Osteocyte (in vitro differentiated cells): ENCODE results near the gene SYT7. TPM values are rescaled to one million over a fixed set of nuclear protein-coding genes. Genes with fewer than 3 reads are reported as not detected.

ENCODE experiments used
- DNase-seq: peaks from one replicate; pipeline ENCODE4 v3.0.0; 2021; ENCODE audit warnings: mixed read lengths; ENCODE audit not compliant: unreplicated experiment; ENCODE audit errors: extremely low spot score
- H3K27ac Mint-ChIP-seq: one replicate; pipeline ENCODE4 v1.8.0; 2021; ENCODE audit warnings: mild to moderate bottlenecking, mixed read lengths; ENCODE audit not compliant: unreplicated experiment
- H3K27me3 Mint-ChIP-seq: one replicate; pipeline ENCODE4 v1.8.0; 2021; ENCODE audit warnings: mixed read lengths; ENCODE audit not compliant: unreplicated experiment
- H3K36me3 Mint-ChIP-seq: one replicate; pipeline ENCODE4 v1.8.0; 2021; ENCODE audit warnings: mixed read lengths; ENCODE audit not compliant: unreplicated experiment
- H3K4me1 Mint-ChIP-seq: one replicate; pipeline ENCODE4 v1.8.0; 2021; ENCODE audit warnings: mixed read lengths; ENCODE audit not compliant: unreplicated experiment
- H3K4me3 Mint-ChIP-seq: one replicate; pipeline ENCODE4 v1.8.0; 2021; ENCODE audit warnings: mild to moderate bottlenecking, moderate library complexity, mixed read lengths; ENCODE audit not compliant: unreplicated experiment
- H3K9me3 Mint-ChIP-seq: one replicate; pipeline ENCODE4 v1.8.0; 2021; ENCODE audit warnings: mixed read lengths; ENCODE audit not compliant: unreplicated experiment
- CTCF ChIP-seq: fragments of 200-600 bp; sonication (generic); IDR thresholded peaks from 2 replicates; pipeline ENCODE4 v1.5.0; 2021; ENCODE audit warnings: antibody characterized with exemption, mild to moderate bottlenecking, moderate library complexity
- total RNA-seq: library from RNA; stranded (reverse); gene quantifications from 2 replicates; pipeline ENCODE4 v1.2.1, GENCODE V29; 2021

Gene SYT7
- total RNA-seq, 1 donor from 2014 or later = 0.11 TPM

- Mint-ChIP-seq H3K36me3 (no peaks in the 10 kb centered on the region), H3K4me3 (no peak overlapping the region), H3K27ac (no peak overlapping the region), H3K4me1 (no peaks in the 10 kb centered on the region), H3K27me3 (peaks cover 24% of the 10 kb centered on the region), H3K9me3 (no peaks in the 10 kb centered on the region)
- TF ChIP-seq CTCF = no peak
- DNase-seq = no peak
Observed at GRCh38 chr11:61498767-61499341, 82.0 kb downstream of the SYT7 start.

GRCh38 chr11:61497876-61498275 lies 83.0 kb downstream of the SYT7 start:
- H3K4me1 Mint-ChIP-seq = no peaks in the 10 kb centered on the region
- H3K27me3 Mint-ChIP-seq = peaks cover 20% of the 10 kb centered on the region
- no peak for TF ChIP-seq CTCF
- no peak overlapping the region for H3K27ac Mint-ChIP-seq
- no peaks in the 10 kb centered on the region for H3K9me3 Mint-ChIP-seq
- H3K36me3 Mint-ChIP-seq = no peaks in the 10 kb centered on the region
- no peak for DNase-seq
- H3K4me3 Mint-ChIP-seq = no peak overlapping the region

- Mint-ChIP-seq H3K4me3 (no peak overlapping the region), H3K27me3 (peaks cover 16% of the 10 kb centered on the region), H3K27ac (no peak overlapping the region), H3K4me1 (no peaks in the 10 kb centered on the region), H3K36me3 (no peaks in the 10 kb centered on the region), H3K9me3 (no peaks in the 10 kb centered on the region)
- DNase-seq = no peak
- TF ChIP-seq CTCF = no peak
Observed at GRCh38 chr11:61497473-61497872, 83.4 kb downstream of the SYT7 start.

- Mint-ChIP-seq H3K4me1 (no peaks in the 10 kb centered on the region), H3K27me3 (peaks cover 10% of the 10 kb centered on the region), H3K36me3 (no peaks in the 10 kb centered on the region), H3K27ac (no peak overlapping the region), H3K4me3 (no peak overlapping the region), H3K9me3 (no peaks in the 10 kb centered on the region)
- TF ChIP-seq CTCF = no peak
- DNase-seq = no peak
Observed at GRCh38 chr11:61496602-61497400, 84.1 kb downstream of the SYT7 start.

- peaks cover 10% of the 10 kb centered on the region for H3K27me3 Mint-ChIP-seq
- no peak overlapping the region for H3K27ac Mint-ChIP-seq
- H3K36me3 Mint-ChIP-seq = no peaks in the 10 kb centered on the region
- H3K4me1 Mint-ChIP-seq = no peaks in the 10 kb centered on the region
- no peak for TF ChIP-seq CTCF
- H3K4me3 Mint-ChIP-seq = no peak overlapping the region
- no peaks in the 10 kb centered on the region for H3K9me3 Mint-ChIP-seq
- no peak for DNase-seq
Observed at GRCh38 chr11:61495801-61496601, 84.9 kb downstream of the SYT7 start.
